IPS-18c (cell line): ENCODE measurements around the gene MLC1.

Experiments used
- H3K4me3 ChIP-seq: 2 replicates; pipeline ENCODE4 v1.7.0; 2013; ENCODE audit warnings: low read depth, mild to moderate bottlenecking, low read length, moderate library complexity; ENCODE audit not compliant: insufficient read depth
- H3K9me3 ChIP-seq: one replicate; pipeline ENCODE4 v1.6.1; 2013; ENCODE audit warnings: mild to moderate bottlenecking, low read length, moderate library complexity; ENCODE audit not compliant: control insufficient read depth, insufficient read depth

The MLC1 gene

GRCh38 chr22:50084080-50084477, 1.1 kb downstream of the MLC1 start:
- Histone ChIP-seq H3K4me3 (no peak overlapping the region), H3K9me3 (no peaks in the 10 kb centered on the region)

- no peaks in the 10 kb centered on the region for H3K9me3 ChIP-seq
- H3K4me3 ChIP-seq: no peak overlapping the region; the same call in 1 of the 2 replicates
These were observed 1.7 kb downstream of the MLC1 start for GRCh38 chr22:50083462-50084079.

GRCh38 chr22:50082961-50083461, 2.2 kb downstream of the MLC1 start:
- Histone ChIP-seq H3K9me3 (no peaks in the 10 kb centered on the region), H3K4me3 (no peak overlapping the region; the same call in 1 of the 2 replicates)

- H3K4me3 ChIP-seq: no peak overlapping the region
These were observed 3.0 kb downstream of the MLC1 start for GRCh38 chr22:50082197-50082715.

GRCh38 chr22:50081426-50082196, 3.6 kb downstream of the MLC1 start:
- H3K4me3 ChIP-seq: no peak overlapping the region
- H3K9me3 ChIP-seq: no peaks in the 10 kb centered on the region

More at GRCh38 chr22:50082197-50082715, 3.0 kb downstream of the MLC1 start:
- no peaks in the 10 kb centered on the region for H3K9me3 ChIP-seq

- Histone ChIP-seq H3K9me3 (no peaks in the 10 kb centered on the region), H3K4me3 (no peak overlapping the region)
These were observed 5.2 kb downstream of the MLC1 start for GRCh38 chr22:50080077-50080465.

DNA sequence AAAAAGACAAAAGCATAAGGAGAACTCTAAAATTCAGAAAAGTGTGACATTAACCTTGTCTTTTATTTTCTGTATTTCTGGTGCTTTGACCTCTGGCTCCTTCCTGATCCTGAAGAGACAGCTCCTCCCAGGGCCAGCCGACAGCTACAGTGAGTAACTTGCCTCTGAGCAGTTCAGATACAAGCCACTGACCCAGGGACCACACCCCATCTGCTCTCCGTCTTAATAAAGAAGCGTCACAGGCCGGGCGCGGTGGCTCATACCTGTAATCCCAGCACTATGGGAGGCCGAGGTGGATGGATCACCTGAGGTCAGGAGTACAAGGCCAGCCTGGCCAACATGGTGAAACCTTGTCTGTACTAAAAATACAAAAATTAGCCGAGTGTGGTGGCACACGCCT, 6.5 kb downstream of the MLC1 start:
- H3K4me3 ChIP-seq: no peak overlapping the region
- H3K9me3 ChIP-seq: no peaks in the 10 kb centered on the region

DNA sequence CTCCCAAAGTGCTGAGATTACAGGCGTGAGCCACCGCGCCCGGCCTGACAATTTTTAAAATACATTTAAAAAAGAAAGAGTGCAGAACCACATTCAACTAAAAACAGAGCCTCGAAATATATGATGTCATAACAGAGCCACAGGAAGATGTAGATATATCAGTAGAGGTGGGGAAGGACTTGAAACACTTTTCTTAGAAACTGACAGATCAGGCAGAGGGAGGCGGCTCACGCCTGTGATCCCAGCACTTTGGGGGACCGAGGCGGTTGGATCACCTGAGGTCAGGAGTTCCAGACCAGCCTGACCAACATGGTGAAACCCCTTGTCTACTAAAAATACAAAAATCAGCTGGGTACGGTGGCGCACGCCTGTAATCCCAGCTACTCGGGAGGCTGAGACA, 7.0 kb downstream of the MLC1 start:
- Histone ChIP-seq H3K4me3 (no peak overlapping the region), H3K9me3 (no peaks in the 10 kb centered on the region)

- Histone ChIP-seq H3K9me3 (no peaks in the 10 kb centered on the region), H3K4me3 (no peak overlapping the region)
These were observed 8.3 kb downstream of the MLC1 start for GRCh38 chr22:50076646-50077535.

- H3K9me3 ChIP-seq: no peaks in the 10 kb centered on the region
These were observed 10.4 kb downstream of the MLC1 start for GRCh38 chr22:50074551-50075530.

DNA sequence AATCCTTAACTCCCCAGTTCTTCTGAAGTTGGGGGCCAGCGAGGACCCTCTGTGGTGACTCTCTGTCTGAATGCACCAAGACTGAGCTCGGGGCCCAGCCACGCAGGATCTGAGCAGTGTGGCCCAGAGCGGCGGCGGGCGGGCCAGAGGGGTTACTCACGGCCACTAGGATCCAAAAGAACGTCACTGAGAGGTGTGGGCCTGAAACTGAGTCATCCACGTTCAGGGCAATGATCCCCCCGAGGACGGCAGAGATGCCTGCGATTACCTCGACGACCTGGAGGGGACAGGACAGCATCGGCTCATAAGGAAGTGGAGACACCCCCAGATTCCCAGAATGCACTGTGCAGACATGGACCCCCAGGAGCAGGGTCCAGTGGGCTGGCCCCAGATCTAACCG, 11.2 kb downstream of the MLC1 start:
- H3K4me3 ChIP-seq: no peak overlapping the region
- H3K9me3 ChIP-seq: no peaks in the 10 kb centered on the region

More at GRCh38 chr22:50074551-50075530, 10.4 kb downstream of the MLC1 start:
- H3K4me3 ChIP-seq: no peak overlapping the region

DNA sequence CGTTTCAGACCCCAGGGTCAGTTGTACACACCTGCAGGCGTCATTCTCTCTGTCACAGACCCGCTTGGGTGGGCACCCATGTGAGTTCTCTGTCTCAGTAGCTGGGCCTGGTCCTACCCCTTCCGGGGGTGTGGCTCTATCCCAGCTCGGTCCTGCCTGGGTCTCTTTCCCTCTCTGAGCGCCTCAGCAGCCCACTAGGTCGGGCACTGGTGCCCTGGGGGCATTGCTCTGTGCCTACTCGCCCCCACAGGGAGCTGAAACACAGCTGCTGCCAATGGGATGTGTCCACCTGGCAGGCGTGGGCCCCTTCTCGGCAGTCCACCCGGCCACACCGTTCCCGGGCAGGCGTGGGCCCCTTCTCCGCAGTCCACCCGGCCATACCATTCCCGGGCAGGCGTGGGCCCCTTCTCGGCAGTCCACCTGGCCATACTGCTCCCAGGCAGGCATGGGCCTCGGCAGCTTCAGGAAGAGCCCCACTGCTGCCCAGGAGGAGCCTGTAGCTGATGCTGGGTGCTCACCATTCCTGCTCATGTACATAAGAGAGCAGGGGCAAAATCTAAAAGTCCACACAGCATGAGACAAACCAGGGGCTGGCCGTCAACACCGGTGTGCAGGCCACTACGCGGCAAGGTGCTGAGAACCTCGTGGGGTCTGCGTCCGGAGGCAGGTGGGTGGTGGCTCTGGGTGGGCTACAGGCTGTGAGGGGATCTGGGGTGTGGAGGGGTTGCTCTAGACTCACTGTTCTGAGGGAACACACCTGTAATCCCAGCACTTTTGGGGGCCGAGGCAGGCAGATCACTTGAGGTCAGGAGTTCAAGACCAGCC, 12.3 kb downstream of the MLC1 start:
- Histone ChIP-seq H3K9me3 (no peaks in the 10 kb centered on the region), H3K4me3 (no peak overlapping the region)

- no peak overlapping the region for H3K4me3 ChIP-seq
These were observed 13.1 kb downstream of the MLC1 start for GRCh38 chr22:50072167-50072555.

DNA sequence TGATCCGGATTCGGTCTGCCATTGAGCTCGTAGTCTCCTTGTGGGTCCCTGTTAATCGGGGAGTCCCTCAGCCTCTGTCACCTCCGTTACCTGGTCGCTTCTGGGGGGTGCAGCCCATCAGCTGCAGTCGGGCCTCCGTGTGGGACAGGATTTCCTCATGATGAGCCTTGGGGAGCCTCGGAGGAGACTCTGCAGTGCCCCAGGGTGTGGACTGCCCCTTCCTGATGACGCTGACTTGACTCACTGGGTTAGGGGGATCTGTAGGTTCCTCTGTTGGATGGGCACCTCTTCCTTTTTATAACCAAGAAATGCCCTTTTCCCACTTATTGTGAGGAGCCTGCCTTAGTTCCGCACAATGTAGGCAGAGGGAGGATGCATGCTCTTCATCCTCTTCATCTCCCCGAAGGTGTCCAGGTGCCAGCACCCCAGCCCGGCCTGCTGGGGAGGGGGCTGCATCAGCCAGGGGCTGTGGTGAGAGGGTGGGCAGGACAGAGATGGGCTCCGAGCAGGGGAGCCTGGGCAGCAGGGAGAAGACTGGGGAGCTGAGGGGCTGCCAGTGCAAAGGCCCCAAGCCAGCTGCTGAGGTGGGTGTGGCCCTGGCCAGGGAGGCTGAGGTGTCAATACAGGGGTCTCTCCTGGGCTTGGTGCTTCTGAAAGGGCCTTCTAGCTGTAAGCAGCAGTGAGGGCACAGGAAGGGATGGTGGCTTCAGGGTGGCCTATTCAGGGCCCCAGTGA, 13.6 kb downstream of the MLC1 start:
- Histone ChIP-seq H3K4me3 (no peak overlapping the region), H3K9me3 (no peaks in the 10 kb centered on the region)

More at GRCh38 chr22:50072167-50072555, 13.1 kb downstream of the MLC1 start:
- H3K9me3 ChIP-seq: no peaks in the 10 kb centered on the region

DNA sequence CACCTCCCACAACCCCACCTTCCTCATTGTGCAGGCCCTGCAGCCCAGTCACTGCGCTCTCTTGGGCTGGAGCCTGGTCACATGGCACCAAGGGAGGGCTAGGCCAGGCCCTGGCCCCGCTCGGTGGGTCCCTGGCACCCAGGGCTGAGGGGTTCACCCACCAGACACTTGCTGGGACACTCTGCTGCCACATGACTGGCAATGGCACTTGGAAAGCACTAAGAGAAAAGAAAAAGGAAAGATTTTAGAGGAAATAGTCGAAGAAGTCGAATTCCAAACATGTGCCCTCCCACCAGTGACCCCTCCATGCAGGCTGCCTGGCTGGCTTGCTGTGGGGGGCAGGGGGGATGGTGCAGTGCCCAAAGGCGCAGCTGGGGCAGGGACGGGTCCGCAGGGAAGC, 14.9 kb downstream of the MLC1 start:
- H3K4me3 ChIP-seq: no peak overlapping the region
- no peaks in the 10 kb centered on the region for H3K9me3 ChIP-seq
